KOPT-K1 (cell line): ENCODE measurements around the gene ARMH3.

Experiments used
- H3K27ac ChIP-seq: fragments of 200-600 bp; sonication (generic); 2 replicates; pipeline ENCODE4 v1.5.1; 2016; ENCODE audit warnings: antibody characterized with exemption, mild to moderate bottlenecking, low read depth, low read length; ENCODE audit not compliant: poor library complexity, severe bottlenecking
- H3K36me3 ChIP-seq: fragments of 200-600 bp; sonication (generic); 2 replicates; pipeline ENCODE4 v1.5.1; 2017; ENCODE audit warnings: antibody characterized with exemption, mild to moderate bottlenecking, low read length, moderate library complexity; ENCODE audit not compliant: insufficient read depth
- H3K9me3 ChIP-seq: fragments of 200-600 bp; sonication (generic); 2 replicates; pipeline ENCODE4 v1.5.1; 2017; ENCODE audit warnings: antibody characterized with exemption, low read length, mild to moderate bottlenecking; ENCODE audit not compliant: insufficient read depth, poor library complexity, severe bottlenecking

Gene ARMH3

GRCh38 chr10:101867931-101868330, 188.0 kb downstream of the ARMH3 start:
- no peaks in the 10 kb centered on the region for H3K9me3 ChIP-seq
- H3K27ac ChIP-seq = no peak overlapping the region

GRCh38 chr10:101859530-101859929, 196.4 kb downstream of the ARMH3 start:
- H3K27ac ChIP-seq = no peak overlapping the region

More at GRCh38 chr10:101867931-101868330, 188.0 kb downstream of the ARMH3 start:
- H3K36me3 ChIP-seq = no peaks in the 10 kb centered on the region

DNA sequence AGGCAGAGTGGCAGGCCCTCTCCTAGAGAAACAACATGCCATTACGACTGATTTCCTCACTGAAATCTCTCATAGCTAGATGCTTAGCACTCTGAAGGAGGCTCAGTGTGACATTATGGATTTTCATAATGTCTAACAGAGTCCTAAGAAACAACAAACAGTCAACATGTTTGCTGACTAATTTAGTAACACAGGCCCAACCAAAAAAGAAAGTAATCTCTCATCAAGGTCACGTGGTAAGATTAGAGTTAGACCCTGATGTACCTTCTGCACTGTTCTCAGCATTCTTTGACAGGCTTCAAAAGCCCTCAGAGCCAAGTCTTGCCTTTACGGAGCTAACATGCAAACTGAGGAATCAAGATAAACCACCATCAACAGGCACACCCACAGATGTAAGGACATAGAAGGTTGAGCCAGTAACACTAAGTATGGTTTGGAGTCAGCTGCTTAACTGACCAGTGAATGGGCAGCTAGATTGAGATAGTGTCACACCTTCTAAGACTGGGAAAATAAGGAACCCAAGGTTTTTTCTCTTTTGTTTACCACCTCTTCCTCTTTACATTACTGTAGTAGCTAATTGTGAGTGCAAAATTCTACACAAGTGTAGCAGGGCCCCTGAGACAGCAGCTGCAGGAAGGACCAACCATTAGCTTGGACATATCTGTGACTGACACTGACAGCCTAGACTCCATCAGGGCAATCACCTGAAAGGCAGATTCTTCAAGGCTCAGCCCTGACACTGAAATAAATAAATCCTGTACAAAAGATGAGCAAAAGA, 197.1 kb downstream of the ARMH3 start:
- H3K9me3 ChIP-seq = peaks cover 14% of the 10 kb centered on the region
- H3K27ac ChIP-seq = no peak overlapping the region
- no peaks in the 10 kb centered on the region for H3K36me3 ChIP-seq

More at GRCh38 chr10:101859530-101859929, 196.4 kb downstream of the ARMH3 start:
- H3K9me3 ChIP-seq = peaks cover 14% of the 10 kb centered on the region
- no peaks in the 10 kb centered on the region for H3K36me3 ChIP-seq

GRCh38 chr10:101857802-101858476, 198.0 kb downstream of the ARMH3 start:
- H3K9me3 ChIP-seq = peaks cover 14% of the 10 kb centered on the region
- no peaks in the 10 kb centered on the region for H3K36me3 ChIP-seq
- H3K27ac ChIP-seq = no peak overlapping the region

- H3K36me3 ChIP-seq = no peaks in the 10 kb centered on the region
- H3K9me3 ChIP-seq = peaks cover 14% of the 10 kb centered on the region
- H3K27ac ChIP-seq = no peak overlapping the region
Measured at GRCh38 chr10:101856626-101857025, 199.3 kb downstream of the ARMH3 start.

GRCh38 chr10:101851411-101852116, 204.4 kb downstream of the ARMH3 start:
- H3K9me3 ChIP-seq = no peaks in the 10 kb centered on the region
- no peak overlapping the region for H3K27ac ChIP-seq
- no peaks in the 10 kb centered on the region for H3K36me3 ChIP-seq

DNA sequence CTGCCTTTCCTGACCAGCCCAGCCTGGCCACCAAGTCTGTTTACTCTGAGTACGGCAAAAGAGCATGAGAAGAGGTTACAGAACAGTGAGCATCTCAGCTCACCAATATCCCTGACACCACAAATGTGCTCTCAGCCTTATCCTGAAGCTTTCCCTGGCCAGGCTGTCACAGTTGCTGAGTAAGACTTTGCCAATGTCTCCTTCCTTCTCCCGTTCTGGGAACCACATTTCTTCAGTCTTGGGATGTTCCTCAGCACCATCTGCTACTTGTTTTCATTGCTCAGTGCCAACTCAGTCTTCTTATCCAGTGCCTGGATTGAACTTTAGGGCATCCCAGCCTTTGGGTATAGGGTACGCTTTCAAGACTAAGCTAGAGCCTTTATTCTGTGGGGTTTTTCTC, 205.2 kb downstream of the ARMH3 start:
- Histone ChIP-seq H3K36me3 (no peaks in the 10 kb centered on the region), H3K9me3 (no peaks in the 10 kb centered on the region), H3K27ac (no peak overlapping the region)

DNA sequence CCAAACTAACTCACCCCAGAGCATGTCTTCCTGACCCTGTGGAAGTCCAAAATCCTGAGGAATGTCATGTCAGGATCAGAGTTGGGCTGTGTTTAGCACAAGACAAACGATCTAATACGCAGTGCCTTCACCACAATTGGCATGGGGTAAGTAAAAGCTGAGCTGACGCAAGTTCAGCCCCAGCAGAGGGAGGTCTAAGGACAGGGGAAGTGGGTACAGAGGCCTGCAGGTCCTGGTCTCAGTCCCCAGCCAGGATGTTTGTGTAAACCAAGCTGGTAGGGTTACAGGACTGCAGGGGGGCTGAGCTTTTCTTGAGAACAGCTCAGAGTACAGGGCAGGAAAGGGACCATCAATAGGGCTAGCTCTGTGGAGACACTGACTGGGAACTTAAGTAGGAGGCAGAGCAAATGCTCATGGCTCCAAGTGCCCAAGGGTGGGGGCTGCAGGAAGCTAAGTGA, 207.1 kb downstream of the ARMH3 start:
- Histone ChIP-seq H3K36me3 (no peaks in the 10 kb centered on the region), H3K9me3 (no peaks in the 10 kb centered on the region), H3K27ac (no peak overlapping the region)

DNA sequence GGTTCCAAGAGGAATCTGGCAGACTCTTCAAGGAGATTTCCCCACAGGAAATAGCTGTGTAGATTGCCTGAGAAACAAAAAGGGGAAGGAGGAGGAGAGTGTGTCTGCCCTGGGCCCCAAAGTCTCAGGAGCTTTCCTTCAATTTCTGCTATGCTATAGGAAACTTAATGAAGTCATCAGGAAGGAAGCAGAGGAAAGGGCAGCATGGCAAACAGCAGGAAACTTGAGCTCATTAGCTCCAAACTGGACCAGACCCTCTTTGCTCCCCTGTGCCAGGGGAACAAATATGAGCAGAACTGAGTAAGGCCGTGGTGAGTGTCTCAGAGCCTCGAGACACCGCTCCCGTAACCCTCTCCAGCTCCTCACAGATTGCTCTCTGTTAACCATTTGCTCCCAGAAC, 207.6 kb downstream of the ARMH3 start:
- no peaks in the 10 kb centered on the region for H3K9me3 ChIP-seq
- H3K36me3 ChIP-seq = no peaks in the 10 kb centered on the region
- no peak overlapping the region for H3K27ac ChIP-seq

- Histone ChIP-seq H3K27ac (no peak overlapping the region), H3K36me3 (no peaks in the 10 kb centered on the region), H3K9me3 (no peaks in the 10 kb centered on the region)
Measured at GRCh38 chr10:101845893-101846292, 210.1 kb downstream of the ARMH3 start.

- no peak within 1 kb of the TSS for H3K27ac ChIP-seq
- no peaks in the 10 kb centered on the region for H3K36me3 ChIP-seq
- H3K9me3 ChIP-seq = no peaks in the 10 kb centered on the region
Measured at GRCh38 chr10:101843032-101844021, 212.6 kb downstream of the ARMH3 start, which contains the start of gene KCNIP2. Gene KCNIP2, minus strand, starts transcription at chr10:101843800. Its CDS starts 232 bp downstream, at chr10:101843568.

DNA sequence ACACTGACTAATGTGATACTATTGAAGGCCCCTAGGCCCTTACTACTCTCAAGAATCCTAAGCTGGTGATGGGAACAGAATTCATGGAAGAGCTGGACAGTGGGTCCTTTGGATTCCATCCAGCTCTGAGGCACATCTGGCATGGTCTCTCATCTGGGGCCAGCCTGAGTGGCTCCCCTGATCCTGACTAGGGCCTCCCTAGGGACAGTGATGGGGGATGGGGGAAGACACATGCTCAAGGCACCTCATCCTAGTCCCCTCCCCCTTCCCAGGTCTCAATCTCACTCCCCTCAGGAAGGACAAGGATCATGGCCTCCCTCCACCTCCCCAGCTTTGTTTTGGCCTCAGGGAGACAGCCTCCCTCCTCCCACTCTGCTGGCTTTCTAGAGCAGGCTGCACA, 214.1 kb downstream of the ARMH3 start:
- H3K9me3 ChIP-seq = no peaks in the 10 kb centered on the region
- H3K36me3 ChIP-seq = no peaks in the 10 kb centered on the region
- no peak overlapping the region for H3K27ac ChIP-seq

- no peaks in the 10 kb centered on the region for H3K36me3 ChIP-seq
- H3K27ac ChIP-seq = no peak overlapping the region
- H3K9me3 ChIP-seq = no peaks in the 10 kb centered on the region
Measured at GRCh38 chr10:101840741-101841453, 215.1 kb downstream of the ARMH3 start.
